Smooth muscle cell (in vitro differentiated cells): Measurements from ENCODE around the gene SRGAP3. TPM values are rescaled to one million over a fixed set of nuclear protein-coding genes. Genes with fewer than 3 reads are reported as not detected.

Source experiments
- DNase-seq: peaks from one replicate; lab custom pipeline; 2025; ENCODE audit not compliant: unreplicated experiment; lab: John Stamatoyannopoulos, UW
- H2AFZ ChIP-seq: fragments of 200-600 bp; sonication (generic); 2 replicates; pipeline ENCODE4 v1.6.0; 2016; ENCODE audit warnings: antibody characterized with exemption, low read depth, mild to moderate bottlenecking
- H3F3A ChIP-seq: fragments of 200-600 bp; sonication (generic); 2 replicates; pipeline ENCODE4 v1.6.0; 2017; ENCODE audit warnings: antibody characterized with exemption, low read depth
- H3K27ac ChIP-seq: fragments of 200-600 bp; sonication (generic); 2 replicates; pipeline ENCODE4 v1.5.1; 2016; ENCODE audit warnings: low read depth, mild to moderate bottlenecking
- H3K27me3 ChIP-seq: fragments of 200-600 bp; sonication (generic); 2 replicates; pipeline ENCODE4 v1.6.1; 2016; ENCODE audit warnings: low read depth, mild to moderate bottlenecking
- H3K36me3 ChIP-seq: fragments of 200-600 bp; sonication (generic); 2 replicates; pipeline ENCODE4 v1.5.1; 2016; ENCODE audit warnings: low read depth
- H3K4me1 ChIP-seq: fragments of 200-600 bp; sonication (generic); 2 replicates; pipeline ENCODE4 v1.5.1; 2016; ENCODE audit warnings: low read depth
- H3K4me2 ChIP-seq: fragments of 200-600 bp; sonication (generic); 2 replicates; pipeline ENCODE4 v1.6.0; 2016; ENCODE audit warnings: mild to moderate bottlenecking
- H3K4me3 ChIP-seq: fragments of 200-600 bp; sonication (generic); 2 replicates; pipeline ENCODE4 v1.5.1; 2016; ENCODE audit warnings: mild to moderate bottlenecking
- H3K79me2 ChIP-seq: fragments of 200-600 bp; sonication (generic); 2 replicates; pipeline ENCODE4 v1.6.0; 2016; ENCODE audit warnings: low read depth, mild to moderate bottlenecking
- H3K9ac ChIP-seq: fragments of 200-600 bp; sonication (generic); 2 replicates; pipeline ENCODE4 v1.6.0; 2016; ENCODE audit warnings: low read depth
- H3K9me3 ChIP-seq: fragments of 200-600 bp; sonication (generic); replicated peaks from 2 replicates; pipeline ENCODE4 v1.5.1; 2016; ENCODE audit warnings: low read depth
- H4K20me1 ChIP-seq: fragments of 200-600 bp; sonication (generic); 2 replicates; pipeline ENCODE4 v1.6.0; 2016; ENCODE audit warnings: low read depth
- WGBS: methylation state at CpG from one replicate; pipeline ENCODE4 v1.1.7; 2016; ENCODE audit warnings: low lambda C conversion rate; 5-methylcytosine and 5-hydroxymethylcytosine counted together
- polyA plus RNA-seq: library from polyadenylated mRNA; unstranded; fragments of >200 nt; fragmentation: Nextera tagmentation; extraction: Ambion mirVana; gene quantifications from 2 replicates; pipeline ENCODE4 v1.2.1, GENCODE V29; 2016
- total RNA-seq: library from RNA; depleted of rRNA; stranded (reverse); fragments of >200 nt; gene quantifications from 2 replicates; pipeline ENCODE4 v1.2.3, GENCODE V29; 2014
- TF ChIP-seq, protein P1 (sequence below): fragments of 200-600 bp; sonication (generic); IDR thresholded peaks from 2 replicates; pipeline ENCODE4 v1.5.1; 2017; ENCODE audit warnings: borderline replicate concordance, mild to moderate bottlenecking, antibody characterized with exemption; ENCODE audit not compliant: insufficient read depth, poor library complexity, severe bottlenecking

Gene SRGAP3
- total and polyA plus RNA-seq, 2 experiments from 2014 or later, result 1.5 to 3.1 TPM

GRCh38 chr3:8985411-8985831 lies 264.0 kb downstream of the SRGAP3 start:
- Histone ChIP-seq H3K27me3 (no peaks in the 10 kb centered on the region), H4K20me1 (no peaks in the 10 kb centered on the region), H3K4me3 (no peak overlapping the region), H3K79me2 (no peaks in the 10 kb centered on the region), H2AFZ (no peak overlapping the region), H3K4me1 (peaks cover 3% of the 10 kb centered on the region), H3K4me2 (no peak overlapping the region), H3K9me3 (no peaks in the 10 kb centered on the region), H3K36me3 (no peaks in the 10 kb centered on the region), H3F3A (peaks cover 12% of the 10 kb centered on the region), H3K9ac (no peak overlapping the region), H3K27ac (no peak overlapping the region)
- TF ChIP-seq, protein P1, sequence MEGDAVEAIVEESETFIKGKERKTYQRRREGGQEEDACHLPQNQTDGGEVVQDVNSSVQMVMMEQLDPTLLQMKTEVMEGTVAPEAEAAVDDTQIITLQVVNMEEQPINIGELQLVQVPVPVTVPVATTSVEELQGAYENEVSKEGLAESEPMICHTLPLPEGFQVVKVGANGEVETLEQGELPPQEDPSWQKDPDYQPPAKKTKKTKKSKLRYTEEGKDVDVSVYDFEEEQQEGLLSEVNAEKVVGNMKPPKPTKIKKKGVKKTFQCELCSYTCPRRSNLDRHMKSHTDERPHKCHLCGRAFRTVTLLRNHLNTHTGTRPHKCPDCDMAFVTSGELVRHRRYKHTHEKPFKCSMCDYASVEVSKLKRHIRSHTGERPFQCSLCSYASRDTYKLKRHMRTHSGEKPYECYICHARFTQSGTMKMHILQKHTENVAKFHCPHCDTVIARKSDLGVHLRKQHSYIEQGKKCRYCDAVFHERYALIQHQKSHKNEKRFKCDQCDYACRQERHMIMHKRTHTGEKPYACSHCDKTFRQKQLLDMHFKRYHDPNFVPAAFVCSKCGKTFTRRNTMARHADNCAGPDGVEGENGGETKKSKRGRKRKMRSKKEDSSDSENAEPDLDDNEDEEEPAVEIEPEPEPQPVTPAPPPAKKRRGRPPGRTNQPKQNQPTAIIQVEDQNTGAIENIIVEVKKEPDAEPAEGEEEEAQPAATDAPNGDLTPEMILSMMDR, result no peak
- no peak for DNase-seq
- WGBS, result 97% methylated on average over 23 of the region's 37 CpGs

DNA sequence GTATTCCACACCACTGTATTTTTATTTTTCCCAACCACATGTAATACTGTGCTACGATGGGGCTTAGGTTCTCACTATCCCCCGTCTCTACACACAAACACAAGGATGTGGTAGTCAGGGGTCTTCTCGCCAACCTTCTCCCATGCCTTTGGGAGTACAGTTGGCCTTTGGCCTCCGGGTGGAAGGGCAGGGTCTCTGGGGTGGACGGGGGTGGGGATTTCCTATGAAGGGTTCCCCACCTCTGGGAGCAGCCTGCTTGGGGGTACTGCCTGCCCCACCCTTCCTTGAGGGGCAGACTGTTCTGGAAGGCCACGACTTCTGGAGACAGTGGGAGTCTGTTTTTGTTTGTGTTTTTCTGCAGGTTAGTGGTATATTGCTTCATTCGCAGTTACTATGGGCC lies 264.9 kb downstream of the SRGAP3 start:
- no peak for DNase-seq
- 90% methylated on average over 7 of the region's 7 CpGs for WGBS
- H3K36me3 ChIP-seq, result no peaks in the 10 kb centered on the region
- no peaks in the 10 kb centered on the region for H3K9me3 ChIP-seq
- no peak overlapping the region for H2AFZ ChIP-seq
- no peak overlapping the region for H3K27ac ChIP-seq
- peaks cover 3% of the 10 kb centered on the region for H3K4me1 ChIP-seq
- H3K79me2 ChIP-seq, result no peaks in the 10 kb centered on the region
- H3F3A ChIP-seq, result peaks cover 6% of the 10 kb centered on the region
- H4K20me1 ChIP-seq, result no peaks in the 10 kb centered on the region
- H3K9ac ChIP-seq, result no peak overlapping the region
- no peak overlapping the region for H3K4me3 ChIP-seq
- H3K4me2 ChIP-seq, result no peak overlapping the region
- no peaks in the 10 kb centered on the region for H3K27me3 ChIP-seq
- TF ChIP-seq, protein P1, result no peak

DNA sequence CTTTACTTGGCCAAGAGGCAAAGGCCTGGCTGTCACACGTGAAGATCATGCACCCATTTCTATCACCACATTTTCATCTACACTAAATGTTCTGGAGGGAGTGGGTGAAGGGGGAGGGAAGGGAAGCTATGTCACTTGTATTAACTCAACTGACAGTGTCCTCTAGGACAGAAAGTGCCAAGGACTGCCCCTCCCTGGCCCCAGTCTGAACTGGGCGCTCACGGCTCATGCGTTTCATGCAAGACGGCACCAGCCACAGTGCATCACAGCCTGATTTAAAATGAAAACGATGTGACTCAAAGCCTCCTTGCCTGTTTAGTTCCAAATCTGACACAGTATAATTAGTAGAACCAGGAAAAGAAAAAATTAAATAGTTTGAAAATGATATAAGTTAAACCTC lies 265.4 kb downstream of the SRGAP3 start:
- no peak overlapping the region for H3K4me3 ChIP-seq
- no peaks in the 10 kb centered on the region for H3K27me3 ChIP-seq
- no peaks in the 10 kb centered on the region for H3K9me3 ChIP-seq
- H3K4me2 ChIP-seq, result no peak overlapping the region
- H2AFZ ChIP-seq, result no peak overlapping the region
- H4K20me1 ChIP-seq, result no peaks in the 10 kb centered on the region
- no peak overlapping the region for H3K9ac ChIP-seq
- H3K36me3 ChIP-seq, result no peaks in the 10 kb centered on the region
- H3K27ac ChIP-seq, result no peak overlapping the region
- no peaks in the 10 kb centered on the region for H3K79me2 ChIP-seq
- TF ChIP-seq, protein P1, result no peak
- peaks cover 3% of the 10 kb centered on the region for H3K4me1 ChIP-seq
- peaks cover 6% of the 10 kb centered on the region for H3F3A ChIP-seq
- WGBS, result 92% methylated on average over 6 of the region's 6 CpGs
- no peak for DNase-seq

DNA sequence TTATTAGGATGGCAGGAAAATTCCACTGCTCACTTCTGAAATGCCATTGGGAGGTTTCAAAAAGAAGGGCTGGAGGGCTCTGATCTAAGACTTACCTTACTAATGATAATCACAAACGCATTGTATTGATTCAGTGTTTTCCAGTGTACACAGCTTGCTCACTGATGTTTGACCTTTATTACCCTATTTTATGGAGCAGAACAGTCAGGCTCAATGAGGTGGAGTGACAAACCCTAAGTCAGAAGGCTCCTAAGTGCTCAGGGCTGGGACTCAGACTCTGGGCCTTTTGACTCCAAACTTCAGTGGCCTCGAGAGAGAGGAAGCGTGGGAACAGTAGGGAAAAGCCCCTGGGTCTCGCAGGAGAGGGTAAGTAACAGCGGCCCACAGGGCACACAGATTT lies 265.9 kb downstream of the SRGAP3 start:
- 95% methylated on average over 5 of the region's 5 CpGs for WGBS
- H3K79me2 ChIP-seq, result no peaks in the 10 kb centered on the region
- no peak for DNase-seq
- H3K4me3 ChIP-seq, result no peak overlapping the region
- TF ChIP-seq, protein P1, result no peak
- H3K9ac ChIP-seq, result no peak overlapping the region
- H2AFZ ChIP-seq, result no peak overlapping the region
- no peaks in the 10 kb centered on the region for H4K20me1 ChIP-seq
- H3K4me1 ChIP-seq, result peaks cover 3% of the 10 kb centered on the region
- no peaks in the 10 kb centered on the region for H3K27me3 ChIP-seq
- H3F3A ChIP-seq, result peaks cover 6% of the 10 kb centered on the region
- H3K36me3 ChIP-seq, result no peaks in the 10 kb centered on the region
- H3K27ac ChIP-seq, result peak overlapping the region; percentile 85
- H3K4me2 ChIP-seq, result no peak overlapping the region
- H3K9me3 ChIP-seq, result no peaks in the 10 kb centered on the region
